Cardiac septum (tissue), 1 donor: ENCODE results near the gene CFAP65. TPM values are rescaled to one million over a fixed set of nuclear protein-coding genes. Genes with fewer than 3 reads are reported as not detected.
A peak's percentile ranks its signal among the peaks of the same experiment; 100 is the strongest.

Experiments
- DNase-seq: peaks from one replicate; pipeline ENCODE4 v3.0.0-alpha.2; 2020; ENCODE audit warnings: low spot score
- intact Hi-C: fragments of 100-400 bp; cut with DNase I; formaldehyde crosslinking; loops from one replicate; pipeline ENCODE4 v1.14.0; 2022
- long read RNA-seq: library from polyadenylated mRNA; unstranded; transcript quantifications from one replicate; pipeline ENCODE4 v2.0.0, GENCODE V29; 2021
- total RNA-seq: library from RNA; stranded (reverse); fragmentation: NEBNext Ultra II Directional; extraction: Animal tissue kit (Norgen Biotek cat#: 25700); gene quantifications from one replicate; pipeline ENCODE4 v1.2.1, GENCODE V29; 2021
- donor health status: DM: no; HTN: no; CAD: no.

Gene CFAP65, protein sequence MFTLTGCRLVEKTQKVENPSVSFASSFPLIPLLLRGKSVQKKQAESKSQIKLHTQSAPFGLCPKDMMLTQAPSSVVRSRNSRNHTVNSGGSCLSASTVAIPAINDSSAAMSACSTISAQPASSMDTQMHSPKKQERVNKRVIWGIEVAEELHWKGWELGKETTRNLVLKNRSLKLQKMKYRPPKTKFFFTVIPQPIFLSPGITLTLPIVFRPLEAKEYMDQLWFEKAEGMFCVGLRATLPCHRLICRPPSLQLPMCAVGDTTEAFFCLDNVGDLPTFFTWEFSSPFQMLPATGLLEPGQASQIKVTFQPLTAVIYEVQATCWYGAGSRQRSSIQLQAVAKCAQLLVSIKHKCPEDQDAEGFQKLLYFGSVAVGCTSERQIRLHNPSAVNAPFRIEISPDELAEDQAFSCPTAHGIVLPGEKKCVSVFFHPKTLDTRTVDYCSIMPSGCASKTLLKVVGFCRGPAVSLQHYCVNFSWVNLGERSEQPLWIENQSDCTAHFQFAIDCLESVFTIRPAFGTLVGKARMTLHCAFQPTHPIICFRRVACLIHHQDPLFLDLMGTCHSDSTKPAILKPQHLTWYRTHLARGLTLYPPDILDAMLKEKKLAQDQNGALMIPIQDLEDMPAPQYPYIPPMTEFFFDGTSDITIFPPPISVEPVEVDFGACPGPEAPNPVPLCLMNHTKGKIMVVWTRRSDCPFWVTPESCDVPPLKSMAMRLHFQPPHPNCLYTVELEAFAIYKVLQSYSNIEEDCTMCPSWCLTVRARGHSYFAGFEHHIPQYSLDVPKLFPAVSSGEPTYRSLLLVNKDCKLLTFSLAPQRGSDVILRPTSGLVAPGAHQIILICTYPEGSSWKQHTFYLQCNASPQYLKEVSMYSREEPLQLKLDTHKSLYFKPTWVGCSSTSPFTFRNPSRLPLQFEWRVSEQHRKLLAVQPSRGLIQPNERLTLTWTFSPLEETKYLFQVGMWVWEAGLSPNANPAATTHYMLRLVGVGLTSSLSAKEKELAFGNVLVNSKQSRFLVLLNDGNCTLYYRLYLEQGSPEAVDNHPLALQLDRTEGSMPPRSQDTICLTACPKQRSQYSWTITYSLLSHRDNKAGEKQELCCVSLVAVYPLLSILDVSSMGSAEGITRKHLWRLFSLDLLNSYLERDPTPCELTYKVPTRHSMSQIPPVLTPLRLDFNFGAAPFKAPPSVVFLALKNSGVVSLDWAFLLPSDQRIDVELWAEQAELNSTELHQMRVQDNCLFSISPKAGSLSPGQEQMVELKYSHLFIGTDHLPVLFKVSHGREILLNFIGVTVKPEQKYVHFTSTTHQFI (N-terminal part only)
- not detected for total RNA-seq
- long read RNA-seq = 0 reads

DNA sequence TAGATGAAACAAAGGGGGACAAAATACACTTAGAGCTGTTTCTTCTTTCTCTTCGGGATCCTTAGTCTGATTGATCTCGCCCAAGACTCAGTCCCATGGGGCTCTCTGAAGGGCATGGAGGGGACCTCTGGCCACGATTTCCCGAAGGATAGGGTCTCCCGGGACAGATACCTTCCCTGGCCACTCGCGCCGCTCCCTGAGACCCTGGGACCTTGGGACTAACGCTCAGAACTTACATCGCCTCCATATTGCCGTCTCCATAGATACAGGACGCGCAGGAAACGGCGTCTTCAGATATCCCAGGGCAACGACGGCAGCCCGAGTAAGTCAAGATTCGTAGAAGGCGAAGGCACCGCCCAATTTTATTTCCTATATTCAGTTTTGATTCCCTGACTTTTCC lies at the start of gene CFAP65:
CFAP65 (minus strand) TSS at position 265 of the 400 bp plus-strand sequence. CDS start 2,468 bp downstream, outside the sequence.
- intact Hi-C loops = no loop called here
- peak; percentile 75 for DNase-seq

DNA sequence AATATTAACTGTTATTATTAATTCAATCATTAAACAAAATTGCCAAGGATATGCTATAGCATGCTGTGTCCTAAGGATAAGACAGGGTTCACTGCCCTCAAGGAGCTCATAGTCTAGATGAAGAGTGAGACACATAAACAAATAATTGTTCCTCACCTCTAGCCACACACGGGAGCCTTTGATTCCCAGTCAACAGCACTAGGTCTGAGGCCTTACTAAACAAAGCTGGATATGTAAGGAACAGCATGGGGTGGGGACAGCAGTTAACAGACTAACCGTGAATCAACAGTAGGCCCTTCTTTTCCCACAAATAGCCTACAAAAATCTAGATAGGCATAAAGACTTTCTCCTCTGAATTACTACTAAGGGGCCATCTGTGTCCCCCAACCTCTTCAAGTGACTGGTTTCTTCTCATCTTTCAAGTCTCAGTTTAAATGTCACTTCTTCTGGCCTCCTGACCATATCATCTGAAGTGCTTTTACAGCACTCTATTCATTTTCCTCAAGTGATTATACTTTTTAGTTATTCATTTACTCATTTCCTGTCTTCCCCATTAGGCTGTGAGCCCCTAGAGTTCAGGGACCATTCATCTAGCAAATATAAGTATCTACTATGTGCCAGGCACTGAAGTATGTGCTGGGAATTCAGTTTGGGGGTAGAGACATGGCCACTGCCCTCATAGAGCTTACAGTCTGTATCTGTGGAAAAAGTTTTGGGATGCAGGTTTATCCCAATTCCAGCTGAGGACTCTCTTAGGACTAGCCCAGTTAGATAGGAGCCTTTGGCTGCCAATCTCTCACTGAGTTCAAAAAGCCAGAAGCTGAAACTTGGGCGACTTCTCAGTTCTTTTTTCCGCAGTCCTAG lies 49.4 kb upstream of the CFAP65 start:
- intact Hi-C loops = no loop called here
- no peak for DNase-seq

DNA sequence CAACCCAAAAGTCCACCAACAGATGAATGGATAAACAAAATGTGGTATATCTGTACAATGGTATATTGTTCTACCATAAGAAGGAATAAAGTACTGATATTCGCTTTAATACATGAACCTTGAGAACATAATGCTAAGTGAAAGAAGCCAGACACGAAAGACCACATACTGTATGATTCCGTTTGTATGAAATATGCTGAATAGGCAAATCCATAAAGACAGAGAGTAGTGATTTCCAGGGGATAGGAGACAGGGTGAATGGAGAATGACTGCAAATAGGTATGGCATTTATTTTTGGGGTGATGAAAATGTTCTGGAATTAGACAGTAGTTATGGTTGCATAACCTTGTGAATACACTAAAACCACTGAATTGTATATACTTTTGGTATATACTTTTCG lies 48.0 kb upstream of the CFAP65 start:
- DNase-seq = no peak
- intact Hi-C loops = no loop called here

DNA sequence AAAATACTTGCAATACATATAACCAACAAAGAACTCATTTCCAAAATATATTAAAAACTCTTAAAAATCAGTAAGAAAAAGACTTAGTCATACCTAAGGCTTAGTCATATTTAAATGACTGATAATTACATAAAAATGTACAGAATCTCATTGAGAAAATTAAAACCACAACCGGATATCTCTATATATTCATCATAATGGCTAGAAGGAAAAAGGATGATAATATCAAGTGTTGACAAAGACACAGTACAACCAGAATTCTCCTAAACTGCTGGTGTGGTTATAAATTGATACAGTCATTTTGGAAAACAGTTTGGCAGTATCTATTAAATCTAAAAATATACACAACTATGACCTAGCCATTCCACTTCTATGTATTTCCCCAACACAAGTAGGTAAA lies 46.5 kb upstream of the CFAP65 start:
- DNase-seq = no peak
- intact Hi-C loops = no loop called here

DNA sequence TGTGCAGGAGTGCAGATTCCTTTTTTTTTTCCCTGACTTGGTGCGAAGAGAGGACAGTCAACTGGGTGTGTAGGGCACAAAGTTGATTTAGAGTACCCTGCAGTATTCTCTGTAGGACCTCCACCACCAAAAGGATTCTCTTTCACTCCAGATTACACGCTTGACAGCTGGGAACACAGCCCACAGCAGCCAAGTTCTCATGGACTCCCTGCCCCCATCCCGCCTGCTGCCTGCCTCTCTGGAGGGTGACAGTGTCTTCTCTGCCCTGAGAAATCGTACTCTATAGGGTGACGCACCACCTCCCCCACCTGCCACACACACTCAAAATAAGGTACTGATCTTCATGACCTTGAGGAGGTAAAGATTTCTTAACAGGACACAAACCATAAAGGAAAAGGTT lies 46.0 kb upstream of the CFAP65 start:
- intact Hi-C loops = no loop called here
- no peak for DNase-seq

DNA sequence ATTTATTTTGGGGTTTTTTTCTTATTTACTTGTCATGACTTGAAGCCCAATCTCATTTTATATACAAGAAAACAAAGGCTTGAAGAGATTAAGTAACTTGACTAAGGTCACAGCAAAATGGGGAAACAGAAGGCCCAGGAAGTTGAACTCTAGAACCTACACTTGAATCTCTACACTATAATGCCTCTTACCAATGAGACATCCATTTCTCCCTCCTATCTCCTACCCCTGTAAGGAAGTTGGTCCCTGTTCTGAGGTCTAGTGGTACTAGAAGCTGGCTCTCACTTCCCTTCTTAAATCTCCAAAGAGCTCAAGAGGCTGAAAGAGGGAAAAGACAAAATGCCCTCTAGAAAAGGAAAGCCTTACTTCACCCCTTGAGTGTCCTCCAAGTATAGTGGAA lies 44.9 kb upstream of the CFAP65 start:
- DNase-seq = no peak
- intact Hi-C loops = no loop called here

DNA sequence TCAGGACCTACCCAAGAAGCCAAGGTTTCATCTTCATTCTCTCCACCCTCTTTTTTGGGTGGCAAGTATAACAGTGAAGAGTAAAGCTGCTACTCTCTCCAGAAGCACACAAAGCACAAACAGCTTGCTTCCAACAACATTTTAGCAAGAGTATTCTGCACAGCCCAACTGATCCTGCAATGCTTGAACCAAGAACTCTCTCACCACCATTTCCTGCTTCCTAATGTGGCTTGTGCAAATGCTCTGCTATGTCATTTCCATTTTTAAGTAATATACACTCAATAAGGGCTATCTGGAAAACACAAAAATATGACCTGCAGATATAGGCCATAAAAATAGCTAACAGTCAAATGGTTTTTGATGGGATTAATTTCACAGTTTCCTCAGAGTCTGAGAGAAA lies 43.5 kb upstream of the CFAP65 start:
- DNase-seq = no peak
- intact Hi-C loops = no loop called here

DNA sequence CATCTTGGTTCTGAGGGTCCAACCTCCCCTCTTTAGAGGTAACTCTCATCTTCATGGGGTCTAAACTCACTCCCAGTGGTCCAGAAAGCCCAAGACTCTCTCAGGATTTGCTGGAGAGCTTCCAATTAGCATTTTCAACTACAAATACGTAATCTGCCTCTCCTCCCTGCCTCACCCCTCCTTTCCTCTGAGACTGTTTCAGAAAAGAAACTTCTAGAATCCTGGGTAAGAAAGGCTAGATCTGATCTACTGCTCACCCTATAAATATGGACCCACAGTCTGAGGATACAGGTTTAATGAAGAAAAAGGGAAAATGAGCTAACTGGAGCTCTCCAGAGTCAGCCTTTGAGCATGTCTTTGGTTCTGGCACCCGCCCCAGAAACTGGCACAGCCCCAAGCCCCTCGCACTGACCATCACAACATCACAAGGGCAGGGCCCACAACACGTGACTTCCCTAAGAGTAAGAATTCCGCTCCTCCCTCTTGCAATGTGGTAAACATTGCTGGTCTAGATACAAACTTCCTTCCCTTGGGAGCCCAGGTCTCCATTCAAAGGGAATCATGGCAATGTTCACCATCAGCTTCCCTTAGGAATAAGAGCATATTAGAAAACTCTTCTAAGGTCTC lies 41.1 kb upstream of the CFAP65 start:
- intact Hi-C loops = no loop called here
- no peak for DNase-seq

DNA sequence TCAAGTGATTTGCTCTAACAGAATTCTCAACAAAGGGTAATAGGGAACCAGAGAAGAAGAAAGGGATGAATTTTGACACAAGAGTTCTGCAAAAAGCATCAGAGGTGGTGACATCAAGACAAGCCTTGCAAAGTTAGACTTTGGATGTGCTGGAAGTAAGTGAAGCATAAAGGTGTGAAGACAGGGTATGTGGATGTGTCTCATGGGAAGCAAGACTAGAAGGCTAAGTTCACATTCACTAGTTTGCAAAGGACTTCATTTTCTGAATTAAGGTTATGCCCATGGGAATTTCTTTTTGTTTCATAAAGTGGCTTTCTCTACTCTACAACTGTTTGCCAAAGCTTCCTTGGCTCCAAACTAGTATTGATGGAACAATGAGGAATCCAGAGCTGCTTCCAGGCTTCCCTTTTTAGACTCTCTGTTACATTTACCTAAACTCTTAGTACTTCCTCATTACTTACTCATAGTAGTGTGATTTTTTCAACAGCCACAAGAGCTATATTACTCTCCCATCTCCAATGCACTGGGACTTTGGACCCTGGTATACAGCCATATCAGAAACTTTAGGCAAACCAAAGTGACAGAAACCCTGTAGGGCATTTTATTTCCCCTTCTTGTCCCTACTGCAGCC lies 40.5 kb upstream of the CFAP65 start:
- no peak for DNase-seq
- intact Hi-C loops = no loop called here

DNA sequence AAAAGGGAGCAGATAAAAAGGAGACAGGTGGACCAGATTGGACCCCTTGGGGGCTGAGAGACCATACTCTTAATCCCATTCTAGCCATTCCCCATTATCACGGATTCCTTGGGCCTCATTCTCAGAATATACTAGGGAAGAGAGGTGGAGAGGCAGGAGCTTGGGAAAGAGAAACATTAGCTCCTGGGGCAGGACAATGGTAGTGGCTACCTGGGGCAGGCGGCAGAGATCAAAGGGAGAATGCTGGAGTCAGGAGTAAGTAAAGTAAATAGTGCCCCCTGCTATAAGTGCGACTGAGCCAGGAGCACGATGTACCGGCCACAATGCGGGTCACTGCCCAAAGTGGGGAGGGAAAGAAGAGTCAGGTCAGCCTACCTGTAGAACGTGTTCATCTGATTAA lies 39.8 kb upstream of the CFAP65 start:
- intact Hi-C loops = no loop called here
- no peak for DNase-seq

DNA sequence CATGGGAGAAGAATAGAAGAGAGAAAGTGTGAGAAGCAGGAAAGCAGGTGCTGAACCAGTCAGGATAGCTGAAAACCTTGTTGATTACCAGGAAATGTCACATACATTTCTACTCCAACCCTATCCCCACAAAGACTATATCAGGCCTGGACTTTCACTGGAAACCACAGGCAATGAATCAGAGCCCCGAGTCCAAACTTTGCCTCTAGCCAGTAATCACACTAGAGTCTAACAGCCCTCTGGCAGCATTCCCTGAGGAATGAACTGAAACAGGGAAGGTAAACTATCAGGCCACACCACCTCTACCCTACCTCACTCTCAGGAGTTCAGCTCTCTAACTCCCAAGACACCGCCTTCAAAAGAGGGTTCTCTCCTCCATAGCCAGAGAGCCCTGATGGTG lies 38.1 kb upstream of the CFAP65 start:
- no peak for DNase-seq
- intact Hi-C loops = no loop called here

DNA sequence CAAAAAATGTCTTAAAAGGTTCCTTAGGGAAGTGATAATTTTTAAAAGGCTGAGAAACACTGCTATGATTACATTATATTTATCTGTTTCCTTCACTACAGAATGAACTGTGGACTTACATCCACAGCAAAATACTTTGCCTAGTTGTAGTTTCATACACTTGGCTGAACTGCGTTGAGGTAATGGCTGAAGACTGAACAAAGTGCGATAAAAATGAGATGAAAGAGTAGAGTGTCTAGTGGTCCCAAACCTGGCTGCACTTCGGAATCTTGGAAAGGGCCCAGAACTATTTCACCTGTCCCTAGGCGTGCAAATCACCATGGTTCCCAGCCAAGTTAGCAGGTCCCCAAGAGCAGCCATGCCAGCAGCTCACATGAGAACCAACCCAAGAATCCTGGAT lies 37.6 kb upstream of the CFAP65 start:
- intact Hi-C loops = no loop called here
- DNase-seq = no peak

DNA sequence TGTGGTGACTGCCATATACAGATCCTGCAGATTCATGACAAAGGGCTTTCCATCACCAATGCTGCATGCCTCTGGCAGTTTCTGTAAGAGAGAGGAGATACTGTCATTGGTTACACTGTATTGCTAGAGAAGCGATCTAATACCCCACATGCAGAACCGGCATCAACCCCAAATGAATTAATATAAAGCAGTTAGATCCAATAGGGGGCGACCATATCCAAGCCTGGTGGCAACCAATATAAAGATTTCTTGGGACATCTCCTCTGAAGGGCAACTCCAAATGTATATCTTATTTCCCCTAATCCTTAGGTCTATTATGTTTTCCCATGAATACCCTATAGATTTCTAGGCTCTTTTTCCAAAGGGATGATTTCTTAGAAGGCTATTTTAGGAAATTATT lies 36.8 kb upstream of the CFAP65 start:
- no peak for DNase-seq
- intact Hi-C loops = no loop called here

DNA sequence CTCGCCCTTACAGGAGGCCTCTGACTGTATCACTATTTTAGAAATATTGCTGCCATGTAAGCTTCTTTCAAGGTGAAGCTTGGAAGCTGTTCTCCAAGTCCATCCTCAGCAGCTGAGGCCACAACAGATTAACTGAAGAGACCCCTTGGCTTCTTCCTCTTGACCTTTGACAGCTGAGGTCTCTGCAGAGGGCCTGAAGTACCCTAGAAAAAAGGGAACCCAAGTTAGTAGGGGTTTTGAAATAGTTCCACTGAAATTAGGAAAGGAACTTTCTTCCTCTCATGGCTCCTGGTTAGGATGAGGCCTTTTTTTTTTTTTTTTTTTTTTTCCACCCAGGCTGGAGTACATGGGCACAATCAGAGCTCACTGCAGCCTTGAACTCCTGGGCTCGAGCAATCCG lies 34.9 kb upstream of the CFAP65 start:
- DNase-seq = no peak
- intact Hi-C loops = no loop called here

DNA sequence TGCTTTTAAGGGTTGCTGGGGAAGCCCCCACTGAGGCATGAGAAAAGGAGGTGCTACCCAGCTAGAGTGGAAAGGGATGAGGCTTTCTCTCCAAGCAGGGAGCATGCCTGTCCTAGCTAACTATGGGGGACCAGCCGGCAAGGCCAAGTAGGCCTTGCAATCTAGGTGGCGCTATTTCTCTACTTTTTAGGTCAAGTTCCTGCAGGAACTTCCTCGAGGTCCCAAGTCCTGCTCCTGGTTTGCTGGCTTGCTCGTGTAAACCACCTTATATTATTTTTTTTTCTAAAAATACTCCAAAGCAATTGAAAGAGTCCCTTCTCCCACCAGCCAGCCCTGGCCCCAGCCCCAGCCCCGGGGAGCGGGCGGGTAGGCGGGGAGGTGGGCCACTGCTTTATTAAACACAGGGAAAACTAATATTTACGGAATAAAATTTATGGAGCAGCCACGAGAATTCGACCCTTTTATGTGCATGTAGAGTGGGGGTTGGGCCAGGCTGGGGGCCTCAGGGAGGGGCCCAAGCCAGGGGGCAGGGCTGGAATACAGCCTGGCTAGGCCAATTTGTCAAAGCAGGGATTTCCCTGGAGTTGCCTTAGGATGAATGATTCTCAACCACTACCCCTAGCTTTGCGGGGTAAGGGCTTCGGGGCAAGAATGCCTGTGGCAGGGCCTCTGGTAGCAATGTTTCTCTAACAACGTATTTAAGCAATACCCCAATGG lies 32.3 kb upstream of the CFAP65 start:
- no peak for DNase-seq
- intact Hi-C loops = loop anchor here (5.0 kb wide), 1 partner anchor 44 kb away; no protein-coding TSS in a partner anchor

DNA sequence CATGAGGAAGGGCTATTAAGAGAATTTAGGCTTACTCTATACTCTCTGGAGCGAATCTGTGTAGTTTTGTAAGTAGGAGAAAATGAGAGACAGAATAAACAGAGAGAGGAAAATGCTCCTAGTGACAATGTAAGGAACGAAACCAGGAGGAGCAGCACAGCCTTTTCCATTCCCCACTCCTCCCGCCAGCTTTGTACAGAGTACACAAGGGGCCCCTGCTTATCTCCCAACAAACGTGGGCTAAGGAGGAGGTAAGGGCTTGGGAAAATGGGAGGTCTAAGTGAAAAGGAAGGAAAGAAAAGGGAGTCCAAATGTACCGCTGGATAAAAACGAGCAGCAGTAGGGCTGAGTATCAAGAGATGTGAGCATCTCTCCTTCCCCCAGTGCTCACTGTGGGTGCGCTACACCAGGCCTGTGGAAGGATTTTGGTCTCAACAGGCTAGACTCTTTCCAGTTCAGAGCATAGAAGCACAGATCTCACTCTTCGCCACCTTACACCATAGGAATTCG lies 31.5 kb upstream of the CFAP65 start:
- DNase-seq = no peak
- intact Hi-C loops = loop anchor here (5.0 kb wide), 1 partner anchor 45 kb away; no protein-coding TSS in a partner anchor

DNA sequence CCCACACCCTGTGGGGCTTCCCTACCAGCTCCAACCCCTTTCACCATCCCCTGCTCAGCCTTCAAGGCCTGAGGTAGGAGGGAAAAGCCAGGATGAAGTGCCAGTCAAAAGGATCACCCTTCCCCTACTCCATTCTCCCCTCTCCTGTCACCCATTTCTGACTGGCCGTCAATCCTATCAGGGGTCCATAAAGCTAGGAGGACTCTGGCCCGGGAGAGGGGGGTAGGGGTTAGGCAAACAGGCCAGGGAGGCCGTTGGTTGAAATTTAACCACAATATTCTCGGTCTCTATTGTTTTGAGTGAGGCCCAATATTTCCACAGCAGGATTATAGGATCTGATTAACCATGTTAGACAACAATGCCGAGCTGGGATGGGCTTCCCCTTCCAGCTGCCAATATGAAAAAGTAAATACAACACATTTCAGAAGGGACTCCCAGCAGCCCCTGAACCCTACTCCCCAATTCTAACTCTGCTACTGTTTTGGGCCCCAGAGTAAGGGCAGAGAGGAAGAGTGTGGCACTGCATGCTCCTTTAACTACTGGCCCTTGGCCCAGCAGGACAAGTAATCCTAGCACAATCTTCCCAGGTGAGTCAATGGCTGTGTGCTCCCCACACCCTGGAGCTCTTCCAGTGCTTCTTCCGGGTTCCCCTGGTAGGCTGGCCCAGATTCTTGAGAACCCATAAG lies 30.0 kb upstream of the CFAP65 start:
- DNase-seq = no peak
- intact Hi-C loops = loop anchor here (5.0 kb wide), 1 partner anchor 46 kb away; no protein-coding TSS in a partner anchor
